MM.1S (cell line): ENCODE results near the gene RAB22A.

ENCODE experiments used
- EZH2phosphoT487 ChIP-seq: fragments of 300-600 bp; sonication (generic); IDR thresholded peaks from 2 replicates; pipeline ENCODE4 v1.6.1; 2018; ENCODE audit warnings: antibody characterized with exemption, low read length
- TF ChIP-seq, protein P1 (sequence below): fragments of 300-600 bp; sonication (generic); IDR thresholded peaks from 2 replicates; pipeline ENCODE4 v1.5.1; 2016; ENCODE audit warnings: antibody characterized with exemption, low read length, mixed read lengths

DNA sequence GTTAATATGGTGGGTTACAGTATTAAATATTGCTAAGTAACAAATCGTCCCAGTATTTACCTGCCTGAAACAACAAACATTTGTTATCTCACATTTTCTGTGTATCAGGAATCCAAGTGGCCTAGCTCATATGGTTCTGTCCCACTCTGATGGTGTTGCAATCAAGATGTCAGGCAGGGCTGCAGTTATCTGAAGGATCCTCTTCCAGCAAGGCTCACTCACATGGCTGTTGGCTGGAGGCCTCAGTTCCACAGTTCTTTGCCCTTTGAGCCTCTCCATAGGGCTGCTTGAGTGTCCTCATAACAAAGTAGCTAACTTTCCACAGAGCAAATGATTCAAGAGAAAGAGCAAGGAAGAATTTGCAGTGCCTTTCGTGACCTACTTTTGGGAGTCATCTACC is 17.7 kb downstream of the RAB22A start:
- TF ChIP-seq, protein P1, sequence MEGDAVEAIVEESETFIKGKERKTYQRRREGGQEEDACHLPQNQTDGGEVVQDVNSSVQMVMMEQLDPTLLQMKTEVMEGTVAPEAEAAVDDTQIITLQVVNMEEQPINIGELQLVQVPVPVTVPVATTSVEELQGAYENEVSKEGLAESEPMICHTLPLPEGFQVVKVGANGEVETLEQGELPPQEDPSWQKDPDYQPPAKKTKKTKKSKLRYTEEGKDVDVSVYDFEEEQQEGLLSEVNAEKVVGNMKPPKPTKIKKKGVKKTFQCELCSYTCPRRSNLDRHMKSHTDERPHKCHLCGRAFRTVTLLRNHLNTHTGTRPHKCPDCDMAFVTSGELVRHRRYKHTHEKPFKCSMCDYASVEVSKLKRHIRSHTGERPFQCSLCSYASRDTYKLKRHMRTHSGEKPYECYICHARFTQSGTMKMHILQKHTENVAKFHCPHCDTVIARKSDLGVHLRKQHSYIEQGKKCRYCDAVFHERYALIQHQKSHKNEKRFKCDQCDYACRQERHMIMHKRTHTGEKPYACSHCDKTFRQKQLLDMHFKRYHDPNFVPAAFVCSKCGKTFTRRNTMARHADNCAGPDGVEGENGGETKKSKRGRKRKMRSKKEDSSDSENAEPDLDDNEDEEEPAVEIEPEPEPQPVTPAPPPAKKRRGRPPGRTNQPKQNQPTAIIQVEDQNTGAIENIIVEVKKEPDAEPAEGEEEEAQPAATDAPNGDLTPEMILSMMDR: no peak
- no peak for TF ChIP-seq EZH2phosphoT487
